Endothelial cell of umbilical vein (primary cell): ENCODE data around the gene MS4A1. TPM values are rescaled to one million over a fixed set of nuclear protein-coding genes. Genes with fewer than 3 reads are reported as not detected.

Experiments
- BruUV-seq: library from RNA; stranded (reverse); fragments of 400-500 nt; replicated peaks from 2 replicates; lab custom pipeline; 2021; lab: Mats Ljungman, UMichigan
- CTCF ChIA-PET: fragments of 300-600, 350-600 bp; sonication (Branson Sonifier 250); formaldehyde crosslinking; loops from one replicate; lab custom pipeline; 2021; ENCODE audit warnings: antibody characterized with exemption, inconsistent platforms; lab: Charles Lee
- POLR2A ChIA-PET: fragments of 300-600, 350-600 bp; sonication (Branson Sonifier 250); formaldehyde crosslinking; loops from one replicate; lab custom pipeline; 2021; ENCODE audit warnings: antibody characterized with exemption, inconsistent platforms; lab: Charles Lee
- DNase-seq: peaks from one replicate; pipeline ENCODE4 v3.0.0-alpha.2; 2011; ENCODE audit warnings: low read depth, low spot score
- FAIRE-seq: peaks from 2 replicates; lab custom pipeline; 2011; peaks lifted over from hg19 to GRCh38; lab: Jason Lieb, UNC
- H2AFZ ChIP-seq: 2 replicates; pipeline ENCODE4 v1.6.0; 2012; ENCODE audit warnings: low read depth, low read length, control low read depth, inconsistent platforms
- H3K27ac ChIP-seq: 2 replicates; pipeline ENCODE4 v1.5.1; 2011; ENCODE audit warnings: low read depth, mild to moderate bottlenecking, control low read depth, low read length, moderate library complexity; ENCODE audit not compliant: insufficient read depth
- H3K27me3 ChIP-seq, 2 experiments: 2 replicates each; pipeline versions ENCODE4 v1.6.0 to v1.6.1; 2011; ENCODE audit warnings: low read length in 2 of 2, mixed read lengths in 1 of 2; ENCODE audit not compliant: control insufficient read depth in 2 of 2, insufficient read depth in 2 of 2
- H3K36me3 ChIP-seq, 2 experiments: 2 replicates in 1 of 2; 3 replicates in 1 of 2; pipeline ENCODE4 v1.5.1; 2011; ENCODE audit warnings: low read length in 2 of 2, mild to moderate bottlenecking in 1 of 2, moderate library complexity in 1 of 2; ENCODE audit not compliant: control insufficient read depth in 2 of 2, insufficient read depth in 2 of 2; ENCODE audit errors: extremely low read depth in 1 of 2
- H3K4me1 ChIP-seq: 3 replicates; pipeline ENCODE4 v1.5.1; 2011; ENCODE audit warnings: mild to moderate bottlenecking, low read length; ENCODE audit not compliant: control insufficient read depth, insufficient read depth; ENCODE audit errors: extremely low read depth
- H3K4me2 ChIP-seq: 2 replicates; pipeline ENCODE4 v1.6.1; 2011; ENCODE audit warnings: low read length, control low read depth, mixed read lengths; ENCODE audit not compliant: insufficient read depth
- H3K4me3 ChIP-seq, 3 experiments: fragments of 200-600 bp in 1 of 3; sonication (generic), shearing (Covaris generic) in 1 of 3; replicated peaks in 1 of 3; 2 replicates each; pipeline ENCODE4 v1.5.1; 2011 to 2016; ENCODE audit warnings: control low read depth in 3 of 3, low read length in 3 of 3, mild to moderate bottlenecking in 2 of 3, inconsistent platforms in 1 of 3, low read depth in 1 of 3, moderate library complexity in 1 of 3; ENCODE audit not compliant: insufficient read depth in 1 of 3
- H3K79me2 ChIP-seq: 2 replicates; pipeline ENCODE4 v1.6.0; 2012; ENCODE audit warnings: low read length, inconsistent platforms; ENCODE audit not compliant: control insufficient read depth, insufficient read depth
- H3K9ac ChIP-seq: replicated peaks from 2 replicates; pipeline ENCODE3; 2011; ENCODE audit warnings: low read length, control low read depth; ENCODE audit not compliant: insufficient read depth; ENCODE audit errors: extremely low read depth
- H3K9me1 ChIP-seq: replicated peaks from 3 replicates; pipeline ENCODE4 v1.6.0; 2011; ENCODE audit warnings: mild to moderate bottlenecking, low read length; ENCODE audit not compliant: control insufficient read depth, insufficient read depth; ENCODE audit errors: extremely low read depth
- H3K9me3 ChIP-seq: replicated peaks from 2 replicates; pipeline ENCODE4 v1.5.1; 2012; ENCODE audit warnings: low read length, inconsistent platforms; ENCODE audit not compliant: control insufficient read depth, insufficient read depth
- H4K20me1 ChIP-seq: replicated peaks from 2 replicates; pipeline ENCODE3; 2011; ENCODE audit warnings: mild to moderate bottlenecking, low read length; ENCODE audit not compliant: control insufficient read depth, insufficient read depth; ENCODE audit errors: extremely low read depth
- EZH2 ChIP-seq: IDR thresholded peaks from 2 replicates; pipeline ENCODE4 v1.6.1; 2012; ENCODE audit warnings: borderline replicate concordance, low read depth, mild to moderate bottlenecking, moderate library complexity, low read length, inconsistent platforms; ENCODE audit not compliant: severe bottlenecking
- FOS ChIP-seq: IDR thresholded peaks from 2 replicates; pipeline ENCODE4 v1.6.1; 2011; ENCODE audit warnings: mild to moderate bottlenecking, low read length, moderate library complexity, borderline replicate concordance; ENCODE audit not compliant: insufficient read depth
- GATA2 ChIP-seq: IDR thresholded peaks from 2 replicates; pipeline ENCODE4 v1.7.0; 2011; ENCODE audit warnings: low read depth, mild to moderate bottlenecking, moderate library complexity, mixed read lengths, low read length; ENCODE audit not compliant: insufficient read length, insufficient read depth
- JUN ChIP-seq: IDR thresholded peaks from 2 replicates; pipeline ENCODE4 v1.6.1; 2011; ENCODE audit warnings: borderline replicate concordance, low read depth; ENCODE audit not compliant: insufficient read length, insufficient read depth
- MYC ChIP-seq: IDR thresholded peaks from one replicate; pipeline ENCODE4 v1.6.1; 2011; ENCODE audit warnings: mild to moderate bottlenecking, low read depth, low read length
- POLR2A ChIP-seq: IDR thresholded peaks from 2 replicates; pipeline ENCODE4 v1.6.1; 2012; ENCODE audit warnings: low read depth, mild to moderate bottlenecking, control low read depth, low read length
- POLR2AphosphoS5 ChIP-seq: IDR thresholded peaks from 2 replicates; pipeline ENCODE4 v1.6.1; 2012; ENCODE audit warnings: low read depth, mild to moderate bottlenecking, control low read depth, low read length, moderate library complexity; ENCODE audit not compliant: insufficient read depth
- dilution Hi-C: fragments of 300-500 bp; cut with MboI; formaldehyde crosslinking; loops from one replicate; pipeline ENCODE4 v1.15.0; 2019; ENCODE audit warnings: low sequenced_read_pairs; ENCODE audit not compliant: extremely low pct_ligation_motif_present
- intact Hi-C: fragments of 100-400 bp; cut with micrococcal nuclease; formaldehyde crosslinking; loops from one replicate; pipeline ENCODE4 v1.10.0; 2022
- polyA plus RNA-seq, 4 experiments: library from polyadenylated mRNA; depleted of rRNA in 3 of 4; stranded (reverse) in 3 of 4; unstranded in 1 of 4; fragments of >200 nt; gene quantifications; 2 replicates each; pipeline versions ENCODE4 v1.2.1 to v1.2.3, GENCODE V29; 2011 to 2012; ENCODE audit warnings: missing spikeins in 1 of 4
- total RNA-seq: library from RNA; stranded (reverse); gene quantifications from 2 replicates; pipeline ENCODE4 v1.2.3, GENCODE V29; 2021
- TF ChIP-seq, protein P1 (sequence below), 2 donors: IDR thresholded peaks; 1 replicate in 1 of 2; 2 replicates in 1 of 2; pipeline ENCODE4 v1.5.1; 2011; ENCODE audit warnings: low read length in 2 of 2, mild to moderate bottlenecking in 2 of 2, moderate library complexity in 2 of 2, control low read depth in 1 of 2, inconsistent platforms in 1 of 2, low read depth in 1 of 2; ENCODE audit not compliant: insufficient read depth in 1 of 2; ENCODE audit errors: extremely low read depth in 1 of 2
- TF ChIP-seq, protein P2 (sequence below): IDR thresholded peaks from 2 replicates; pipeline ENCODE4 v1.6.1; 2011; ENCODE audit not compliant: insufficient read depth, insufficient read length

Gene MS4A1
- total and polyA plus RNA-seq, 2 donors (not counting 3 experiments of a cell fraction or from before 2014, with no cell fraction given) = not detected

DNA sequence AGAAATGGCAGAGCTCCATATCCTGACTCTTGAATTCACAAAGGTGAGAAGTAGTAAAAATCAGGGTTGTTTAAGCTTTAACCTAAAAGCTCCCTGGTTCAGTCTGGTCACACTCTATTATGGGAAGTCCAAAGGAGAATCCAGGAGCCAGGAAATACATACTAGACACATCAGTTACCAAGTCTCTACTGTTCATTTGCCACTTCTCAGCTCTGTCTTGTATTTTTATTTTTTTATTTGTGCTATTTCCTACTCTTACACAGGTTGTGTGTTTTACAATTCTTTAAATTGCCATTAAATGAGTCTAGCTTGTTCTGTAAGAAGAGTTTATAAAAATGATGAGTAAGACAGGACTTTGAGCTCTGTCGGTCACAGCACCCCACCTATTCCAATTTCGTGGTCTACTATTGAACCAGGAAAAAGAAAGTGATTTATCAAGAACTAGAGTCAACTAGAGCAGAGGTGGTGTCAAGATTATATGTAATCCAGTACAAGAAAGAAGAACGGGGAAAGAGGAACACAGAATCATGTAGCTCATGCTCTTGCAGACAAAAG, 46.7 kb downstream of the MS4A1 start:
- intact Hi-C loops (no loop called here), dilution Hi-C loops (no loop called here)
- Histone ChIP-seq H3K4me1 (no peaks in the 10 kb centered on the region), H3K9me1 (no peaks in the 10 kb centered on the region), H2AFZ (no peak overlapping the region), H3K79me2 (no peaks in the 10 kb centered on the region), H3K4me2 (no peak overlapping the region), H3K9ac (no peak overlapping the region), H3K27me3 (no peaks in the 10 kb centered on the region), H3K9me3 (no peaks in the 10 kb centered on the region), H4K20me1 (no peaks in the 10 kb centered on the region), H3K36me3 (no peaks in the 10 kb centered on the region), H3K27ac (no peak overlapping the region), H3K4me3 (no peak overlapping the region)
- no peak for DNase-seq
- CTCF ChIA-PET = interaction anchor here (0.9 kb wide), 2 partner anchors 15 to 17 kb away, joined by 3 read pairs; no protein-coding TSS in a partner anchor
- BruUV-seq = no TSS peak
- FAIRE-seq = no peak
- TF ChIP-seq EZH2 (no peak), POLR2A (no peak), MYC (no peak)
- POLR2A ChIA-PET = no interaction called here

DNA sequence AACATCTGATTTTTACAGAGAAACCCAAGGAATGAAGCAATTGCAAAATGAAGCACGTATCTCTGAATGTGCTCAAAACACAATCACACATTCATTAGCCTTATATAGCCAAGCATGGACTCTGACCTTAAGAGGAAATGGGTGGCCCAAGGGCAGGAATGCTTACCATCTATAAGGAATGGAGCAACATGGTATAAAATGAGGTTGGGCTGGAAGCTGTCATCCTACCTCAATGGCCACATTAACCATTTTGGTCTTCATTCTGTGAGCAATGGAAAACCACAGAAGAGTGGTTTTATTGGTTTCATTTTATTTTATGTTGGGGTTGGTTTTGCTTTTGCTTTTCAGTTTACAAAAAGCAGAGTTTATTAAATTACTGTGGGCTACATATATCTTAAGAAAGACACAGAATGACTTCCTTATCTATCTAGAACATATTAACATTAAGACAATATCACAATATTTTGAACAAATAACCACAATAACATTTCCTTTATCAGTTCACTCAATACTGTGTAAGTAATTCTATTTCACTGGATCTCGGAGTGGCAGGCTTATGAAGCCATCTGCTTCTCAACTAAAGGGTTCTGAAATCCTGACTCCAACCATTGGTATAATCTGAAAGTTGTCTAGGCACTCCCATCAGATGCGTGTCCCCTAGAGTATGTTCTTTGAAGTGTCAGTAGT, 48.7 kb downstream of the MS4A1 start:
- Histone ChIP-seq H3K9me1 (no peaks in the 10 kb centered on the region), H3K27me3 (no peaks in the 10 kb centered on the region), H3K4me1 (no peaks in the 10 kb centered on the region), H3K9me3 (no peaks in the 10 kb centered on the region), H3K9ac (no peak overlapping the region), H2AFZ (no peak overlapping the region), H3K36me3 (no peaks in the 10 kb centered on the region), H3K27ac (no peak overlapping the region), H3K4me2 (no peak overlapping the region), H3K4me3 (no peak overlapping the region), H4K20me1 (no peaks in the 10 kb centered on the region), H3K79me2 (no peaks in the 10 kb centered on the region)
- ChIA-PET CTCF (no interaction called here), POLR2A (no interaction called here)
- dilution Hi-C loops (no loop called here), intact Hi-C loops (no loop called here)
- no peak for FAIRE-seq
- no TSS peak for BruUV-seq
- DNase-seq = no peak
- TF ChIP-seq GATA2 (no peak), FOS (no peak), POLR2A (no peak), POLR2AphosphoS5 (no peak), MYC (no peak), JUN (no peak), EZH2 (no peak)
- TF ChIP-seq, protein P1, sequence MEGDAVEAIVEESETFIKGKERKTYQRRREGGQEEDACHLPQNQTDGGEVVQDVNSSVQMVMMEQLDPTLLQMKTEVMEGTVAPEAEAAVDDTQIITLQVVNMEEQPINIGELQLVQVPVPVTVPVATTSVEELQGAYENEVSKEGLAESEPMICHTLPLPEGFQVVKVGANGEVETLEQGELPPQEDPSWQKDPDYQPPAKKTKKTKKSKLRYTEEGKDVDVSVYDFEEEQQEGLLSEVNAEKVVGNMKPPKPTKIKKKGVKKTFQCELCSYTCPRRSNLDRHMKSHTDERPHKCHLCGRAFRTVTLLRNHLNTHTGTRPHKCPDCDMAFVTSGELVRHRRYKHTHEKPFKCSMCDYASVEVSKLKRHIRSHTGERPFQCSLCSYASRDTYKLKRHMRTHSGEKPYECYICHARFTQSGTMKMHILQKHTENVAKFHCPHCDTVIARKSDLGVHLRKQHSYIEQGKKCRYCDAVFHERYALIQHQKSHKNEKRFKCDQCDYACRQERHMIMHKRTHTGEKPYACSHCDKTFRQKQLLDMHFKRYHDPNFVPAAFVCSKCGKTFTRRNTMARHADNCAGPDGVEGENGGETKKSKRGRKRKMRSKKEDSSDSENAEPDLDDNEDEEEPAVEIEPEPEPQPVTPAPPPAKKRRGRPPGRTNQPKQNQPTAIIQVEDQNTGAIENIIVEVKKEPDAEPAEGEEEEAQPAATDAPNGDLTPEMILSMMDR (IDR thresholded peaks at IDR 0.05; ENCODE audit: extremely low read depth in 1 of 2, insufficient read depth in 1 of 2, low read depth in 1 of 2, low read length in 2 of 2) = no peak
- TF ChIP-seq, protein P2, sequence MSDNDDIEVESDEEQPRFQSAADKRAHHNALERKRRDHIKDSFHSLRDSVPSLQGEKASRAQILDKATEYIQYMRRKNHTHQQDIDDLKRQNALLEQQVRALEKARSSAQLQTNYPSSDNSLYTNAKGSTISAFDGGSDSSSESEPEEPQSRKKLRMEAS = no peak
